OCI-LY7 (cell line): Measurements from ENCODE around the gene SUPT3H.

Experiments used
- CTCF ChIP-seq: fragments of 200-600 bp; sonication (generic); conservative IDR thresholded peaks from 2 replicates; pipeline ENCODE4 v1.5.1; 2014; ENCODE audit warnings: mild to moderate bottlenecking, antibody characterized with exemption, low read length, moderate library complexity, mixed read lengths
- EZH2phosphoT487 ChIP-seq: fragments of 200-600 bp; sonication (generic); IDR thresholded peaks from 2 replicates; pipeline ENCODE4 v1.6.1; 2018; ENCODE audit warnings: low read depth, borderline replicate concordance, mild to moderate bottlenecking, mixed run types, antibody characterized with exemption, low read length, moderate library complexity, mixed read lengths

GRCh38 chr6:44856479-44856878, 521.3 kb downstream of the SUPT3H start:
- TF ChIP-seq CTCF, result no peak
- no peak for TF ChIP-seq EZH2phosphoT487
